HG03439 (cell line): Measurements from ENCODE around the gene LITAFD.
"Not testable (repeated sequence)": the region's sequence is repeated elsewhere in the genome, so short reads cannot be mapped to it uniquely, and the experiment has no call there.

Source experiments
- ATAC-seq: cut with Tn5 transposase; IDR thresholded peaks from one replicate; pipeline ENCODE4 v1.9.1; 2021; ENCODE audit warnings: mild to moderate bottlenecking, moderate library complexity; ENCODE audit not compliant: unreplicated experiment

LITAFD gene

GRCh38 chr16:8893426-8893825, 11.3 kb downstream of the LITAFD start:
- ATAC-seq, result no peak

- ATAC-seq, result no peak
Measured at GRCh38 chr16:8893976-8894690, 12.0 kb downstream of the LITAFD start.

- no peak for ATAC-seq
Measured at GRCh38 chr16:8894736-8895334, 12.7 kb downstream of the LITAFD start.

- ATAC-seq, result no peak
Measured at GRCh38 chr16:8898660-8899318, 16.6 kb downstream of the LITAFD start.

- ATAC-seq, result no peak
Measured at GRCh38 chr16:8899709-8900317, 17.7 kb downstream of the LITAFD start.

- no peak for ATAC-seq
Measured at GRCh38 chr16:8900343-8900742, 18.2 kb downstream of the LITAFD start.

GRCh38 chr16:8901320-8901861, 19.2 kb downstream of the LITAFD start:
- ATAC-seq, result no peak

- ATAC-seq, result no peak
Measured at GRCh38 chr16:8903004-8903403, 20.9 kb downstream of the LITAFD start.

GRCh38 chr16:8904018-8904430, 21.9 kb downstream of the LITAFD start:
- ATAC-seq, result no peak

GRCh38 chr16:8905168-8905762, 23.1 kb downstream of the LITAFD start:
- ATAC-seq, result no peak

- no peak for ATAC-seq
Measured at GRCh38 chr16:8905795-8906591, 23.8 kb downstream of the LITAFD start.

- ATAC-seq, result no peak
Measured at GRCh38 chr16:8907096-8907495, 24.9 kb downstream of the LITAFD start.

GRCh38 chr16:8908810-8909468, 26.8 kb downstream of the LITAFD start:
- no peak for ATAC-seq

- no peak for ATAC-seq
Measured at GRCh38 chr16:8910811-8911210, 28.7 kb downstream of the LITAFD start.

GRCh38 chr16:8912793-8913192, 30.6 kb downstream of the LITAFD start:
- no peak for ATAC-seq

- no peak for ATAC-seq
Measured at GRCh38 chr16:8914098-8914497, 31.9 kb downstream of the LITAFD start.

GRCh38 chr16:8915722-8916301, 33.7 kb downstream of the LITAFD start:
- ATAC-seq, result no peak

GRCh38 chr16:8916541-8917225, 34.5 kb downstream of the LITAFD start:
- no peak for ATAC-seq

GRCh38 chr16:8917336-8917735, 35.2 kb downstream of the LITAFD start:
- ATAC-seq, result not testable (repeated sequence)
